Measurements from ENCODE around the gene NCAPH2. TPM values are rescaled to one million over a fixed set of nuclear protein-coding genes. Genes with fewer than 3 reads are reported as not detected.

NCAPH2 gene
- total and polyA plus RNA-seq, 2 of the 13 experiments (the other 11 are each of a cell fraction or from before 2014, with no cell fraction given): 28.1 to 64.4 TPM

DNA sequence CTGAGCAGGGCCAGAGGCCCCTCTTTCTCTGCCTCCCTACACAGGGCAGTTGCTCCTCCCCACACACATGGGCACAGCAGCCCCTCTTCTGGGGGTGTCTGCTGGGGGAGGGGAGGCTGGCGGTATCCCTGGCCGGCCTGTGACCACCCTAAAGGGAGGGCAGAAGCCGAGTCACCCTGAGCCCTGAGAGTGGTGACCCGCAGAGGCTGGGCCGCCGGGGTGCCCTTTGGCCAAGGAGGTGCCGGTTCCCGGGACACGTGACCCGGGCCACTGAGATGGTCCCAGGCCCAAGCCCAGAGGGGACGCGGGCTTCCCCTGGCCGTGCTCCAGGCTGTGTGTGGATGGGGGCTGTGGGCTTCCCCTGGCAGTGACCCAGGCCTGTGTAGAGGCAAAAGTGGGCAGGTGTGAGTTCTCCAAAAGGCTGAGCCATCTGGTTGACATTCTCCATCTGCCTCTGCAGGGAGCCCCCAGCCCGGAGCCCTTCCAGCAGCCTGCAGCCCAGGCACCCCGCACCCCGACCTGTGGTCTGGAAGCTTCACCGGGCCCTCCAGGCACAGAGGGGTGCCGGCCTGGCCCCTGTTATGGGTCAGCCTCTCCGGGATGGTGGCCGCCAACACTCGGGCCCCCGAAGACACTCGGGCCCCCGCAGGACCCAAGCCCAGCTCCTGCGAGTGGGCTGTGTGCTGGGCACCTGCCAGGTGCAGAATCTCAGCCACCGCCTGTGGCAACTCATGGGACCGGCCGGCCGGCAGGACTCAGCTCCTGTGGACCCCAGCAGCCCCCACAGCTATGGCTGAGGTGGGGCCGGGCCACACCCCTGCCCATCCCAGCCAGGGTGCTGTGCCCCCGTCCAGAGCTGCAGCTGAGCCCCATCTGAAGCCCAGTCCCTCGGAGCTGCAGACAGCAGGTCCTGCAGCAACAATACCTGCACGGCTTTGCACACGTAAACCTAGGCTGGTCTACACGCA, 25.6 kb upstream of the NCAPH2 start (continued):
- TF ChIP-seq ZBTB7B (CRISPR knock-in tag; IDR thresholded peaks at IDR 0.05) (no peak), ZNF768 (CRISPR knock-in tag; IDR thresholded peaks at IDR 0.05) (no peak), ZSCAN12 (CRISPR knock-in tag; IDR thresholded peaks at IDR 0.05) (no peak), ZFP37 (CRISPR knock-in tag; IDR thresholded peaks at IDR 0.05; ENCODE audit: borderline replicate concordance) (no peak), POLR2AphosphoS2 (IDR thresholded peaks at IDR 0.05; ENCODE audit: low read depth, low read length) (no peak), MXD3 (CRISPR knock-in tag; IDR thresholded peaks at IDR 0.05) (no peak), PHF8 (CRISPR knock-in tag; IDR thresholded peaks at IDR 0.05) (peak; percentile 56; the same call in 1 of the 2 replicates), LCORL (IDR thresholded peaks at IDR 0.05) (no peak), LCORL (CRISPR knock-in tag; IDR thresholded peaks at IDR 0.05) (0 out of 2 replicates have a peak, but pooled peaks have one; percentile 32), ZNF672 (CRISPR knock-in tag; IDR thresholded peaks at IDR 0.05) (no peak), ZNF580 (CRISPR knock-in tag; IDR thresholded peaks at IDR 0.05; ENCODE audit: borderline replicate concordance, low read depth) (no peak), NFKB2 (CRISPR knock-in tag; IDR thresholded peaks at IDR 0.05; ENCODE audit: borderline replicate concordance) (peak; percentile 29; the same call in 1 of the 2 replicates), ZNF160 (CRISPR knock-in tag; IDR thresholded peaks at IDR 0.05) (no peak), FOXK1 (CRISPR knock-in tag; IDR thresholded peaks at IDR 0.05; ENCODE audit: borderline replicate concordance, low read depth) (no peak)
- TF ChIP-seq, protein P1, sequence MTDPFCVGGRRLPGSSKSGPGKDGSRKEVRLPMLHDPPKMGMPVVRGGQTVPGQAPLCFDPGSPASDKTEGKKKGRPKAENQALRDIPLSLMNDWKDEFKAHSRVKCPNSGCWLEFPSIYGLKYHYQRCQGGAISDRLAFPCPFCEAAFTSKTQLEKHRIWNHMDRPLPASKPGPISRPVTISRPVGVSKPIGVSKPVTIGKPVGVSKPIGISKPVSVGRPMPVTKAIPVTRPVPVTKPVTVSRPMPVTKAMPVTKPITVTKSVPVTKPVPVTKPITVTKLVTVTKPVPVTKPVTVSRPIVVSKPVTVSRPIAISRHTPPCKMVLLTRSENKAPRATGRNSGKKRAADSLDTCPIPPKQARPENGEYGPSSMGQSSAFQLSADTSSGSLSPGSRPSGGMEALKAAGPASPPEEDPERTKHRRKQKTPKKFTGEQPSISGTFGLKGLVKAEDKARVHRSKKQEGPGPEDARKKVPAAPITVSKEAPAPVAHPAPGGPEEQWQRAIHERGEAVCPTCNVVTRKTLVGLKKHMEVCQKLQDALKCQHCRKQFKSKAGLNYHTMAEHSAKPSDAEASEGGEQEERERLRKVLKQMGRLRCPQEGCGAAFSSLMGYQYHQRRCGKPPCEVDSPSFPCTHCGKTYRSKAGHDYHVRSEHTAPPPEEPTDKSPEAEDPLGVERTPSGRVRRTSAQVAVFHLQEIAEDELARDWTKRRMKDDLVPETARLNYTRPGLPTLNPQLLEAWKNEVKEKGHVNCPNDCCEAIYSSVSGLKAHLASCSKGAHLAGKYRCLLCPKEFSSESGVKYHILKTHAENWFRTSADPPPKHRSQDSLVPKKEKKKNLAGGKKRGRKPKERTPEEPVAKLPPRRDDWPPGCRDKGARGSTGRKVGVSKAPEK (CRISPR knock-in tag; IDR thresholded peaks at IDR 0.05; ENCODE audit: borderline replicate concordance): no peak
- TF ChIP-seq, protein P2, sequence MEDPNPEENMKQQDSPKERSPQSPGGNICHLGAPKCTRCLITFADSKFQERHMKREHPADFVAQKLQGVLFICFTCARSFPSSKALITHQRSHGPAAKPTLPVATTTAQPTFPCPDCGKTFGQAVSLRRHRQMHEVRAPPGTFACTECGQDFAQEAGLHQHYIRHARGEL (CRISPR knock-in tag; IDR thresholded peaks at IDR 0.05): no peak
- TF ChIP-seq, protein P3, sequence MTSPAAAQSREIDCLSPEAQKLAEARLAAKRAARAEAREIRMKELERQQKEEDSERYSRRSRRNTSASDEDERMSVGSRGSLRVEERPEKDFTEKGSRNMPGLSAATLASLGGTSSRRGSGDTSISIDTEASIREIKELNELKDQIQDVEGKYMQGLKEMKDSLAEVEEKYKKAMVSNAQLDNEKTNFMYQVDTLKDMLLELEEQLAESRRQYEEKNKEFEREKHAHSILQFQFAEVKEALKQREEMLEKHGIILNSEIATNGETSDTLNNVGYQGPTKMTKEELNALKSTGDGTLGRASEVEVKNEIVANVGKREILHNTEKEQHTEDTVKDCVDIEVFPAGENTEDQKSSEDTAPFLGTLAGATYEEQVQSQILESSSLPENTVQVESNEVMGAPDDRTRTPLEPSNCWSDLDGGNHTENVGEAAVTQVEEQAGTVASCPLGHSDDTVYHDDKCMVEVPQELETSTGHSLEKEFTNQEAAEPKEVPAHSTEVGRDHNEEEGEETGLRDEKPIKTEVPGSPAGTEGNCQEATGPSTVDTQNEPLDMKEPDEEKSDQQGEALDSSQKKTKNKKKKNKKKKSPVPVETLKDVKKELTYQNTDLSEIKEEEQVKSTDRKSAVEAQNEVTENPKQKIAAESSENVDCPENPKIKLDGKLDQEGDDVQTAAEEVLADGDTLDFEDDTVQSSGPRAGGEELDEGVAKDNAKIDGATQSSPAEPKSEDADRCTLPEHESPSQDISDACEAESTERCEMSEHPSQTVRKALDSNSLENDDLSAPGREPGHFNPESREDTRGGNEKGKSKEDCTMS (CRISPR knock-in tag; conservative IDR thresholded peaks at IDR 0.05): no peak
- TF ChIP-seq, protein P4, sequence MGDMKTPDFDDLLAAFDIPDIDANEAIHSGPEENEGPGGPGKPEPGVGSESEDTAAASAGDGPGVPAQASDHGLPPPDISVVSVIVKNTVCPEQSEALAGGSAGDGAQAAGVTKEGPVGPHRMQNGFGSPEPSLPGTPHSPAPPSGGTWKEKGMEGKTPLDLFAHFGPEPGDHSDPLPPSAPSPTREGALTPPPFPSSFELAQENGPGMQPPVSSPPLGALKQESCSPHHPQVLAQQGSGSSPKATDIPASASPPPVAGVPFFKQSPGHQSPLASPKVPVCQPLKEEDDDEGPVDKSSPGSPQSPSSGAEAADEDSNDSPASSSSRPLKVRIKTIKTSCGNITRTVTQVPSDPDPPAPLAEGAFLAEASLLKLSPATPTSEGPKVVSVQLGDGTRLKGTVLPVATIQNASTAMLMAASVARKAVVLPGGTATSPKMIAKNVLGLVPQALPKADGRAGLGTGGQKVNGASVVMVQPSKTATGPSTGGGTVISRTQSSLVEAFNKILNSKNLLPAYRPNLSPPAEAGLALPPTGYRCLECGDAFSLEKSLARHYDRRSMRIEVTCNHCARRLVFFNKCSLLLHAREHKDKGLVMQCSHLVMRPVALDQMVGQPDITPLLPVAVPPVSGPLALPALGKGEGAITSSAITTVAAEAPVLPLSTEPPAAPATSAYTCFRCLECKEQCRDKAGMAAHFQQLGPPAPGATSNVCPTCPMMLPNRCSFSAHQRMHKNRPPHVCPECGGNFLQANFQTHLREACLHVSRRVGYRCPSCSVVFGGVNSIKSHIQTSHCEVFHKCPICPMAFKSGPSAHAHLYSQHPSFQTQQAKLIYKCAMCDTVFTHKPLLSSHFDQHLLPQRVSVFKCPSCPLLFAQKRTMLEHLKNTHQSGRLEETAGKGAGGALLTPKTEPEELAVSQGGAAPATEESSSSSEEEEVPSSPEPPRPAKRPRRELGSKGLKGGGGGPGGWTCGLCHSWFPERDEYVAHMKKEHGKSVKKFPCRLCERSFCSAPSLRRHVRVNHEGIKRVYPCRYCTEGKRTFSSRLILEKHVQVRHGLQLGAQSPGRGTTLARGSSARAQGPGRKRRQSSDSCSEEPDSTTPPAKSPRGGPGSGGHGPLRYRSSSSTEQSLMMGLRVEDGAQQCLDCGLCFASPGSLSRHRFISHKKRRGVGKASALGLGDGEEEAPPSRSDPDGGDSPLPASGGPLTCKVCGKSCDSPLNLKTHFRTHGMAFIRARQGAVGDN (CRISPR knock-in tag; IDR thresholded peaks at IDR 0.05): peak; percentile 51

All from HepG2 (cell line).